Right renal pelvis (tissue), 4 donors: ENCODE results near the gene STX16. TPM values are rescaled to one million over a fixed set of nuclear protein-coding genes. Genes with fewer than 3 reads are reported as not detected.
A peak's percentile ranks its signal among the peaks of the same experiment; 100 is the strongest.

ENCODE experiments used
- DNase-seq, 4 donors: peaks; one replicate each; pipeline ENCODE4 v3.0.0-alpha.2; 2013; ENCODE audit warnings: low read depth in 4 of 4, low spot score in 3 of 4, missing footprints in 1 of 4
- polyA plus RNA-seq, 4 donors: library from polyadenylated mRNA; unstranded; fragments of 120-200 nt; gene quantifications; one replicate each; pipeline ENCODE4 v1.2.1, GENCODE V29; 2013; ENCODE audit not compliant: insufficient read length in 4 of 4

STX16 gene
- polyA plus RNA-seq, 4 donors, result 49.7 to 66.0 (median 54.6) TPM

DNA sequence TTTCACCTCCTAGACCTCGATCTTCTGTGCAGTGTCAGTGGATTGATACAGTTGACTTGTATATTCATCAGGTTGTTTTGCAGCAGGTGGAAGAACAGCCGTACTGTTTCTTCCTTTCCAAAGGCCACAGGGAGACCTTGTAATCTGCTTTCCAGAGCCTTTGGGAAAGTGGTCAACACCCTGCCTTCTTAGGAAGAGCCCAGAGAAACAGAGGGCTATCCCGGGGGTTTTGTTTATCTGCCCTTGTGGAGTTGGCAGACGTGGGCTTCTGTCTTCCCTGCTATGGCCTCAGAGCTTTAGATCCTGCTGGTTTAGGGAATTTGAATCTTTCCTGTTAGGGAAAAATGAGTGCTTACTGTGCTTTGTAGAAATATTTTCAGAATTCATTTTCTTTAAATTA is 19.6 kb downstream of the STX16 start:
- no peak for DNase-seq

- DNase-seq, result no peak
These were observed 22.0 kb downstream of the STX16 start for GRCh38 chr20:58673119-58673518.

DNA sequence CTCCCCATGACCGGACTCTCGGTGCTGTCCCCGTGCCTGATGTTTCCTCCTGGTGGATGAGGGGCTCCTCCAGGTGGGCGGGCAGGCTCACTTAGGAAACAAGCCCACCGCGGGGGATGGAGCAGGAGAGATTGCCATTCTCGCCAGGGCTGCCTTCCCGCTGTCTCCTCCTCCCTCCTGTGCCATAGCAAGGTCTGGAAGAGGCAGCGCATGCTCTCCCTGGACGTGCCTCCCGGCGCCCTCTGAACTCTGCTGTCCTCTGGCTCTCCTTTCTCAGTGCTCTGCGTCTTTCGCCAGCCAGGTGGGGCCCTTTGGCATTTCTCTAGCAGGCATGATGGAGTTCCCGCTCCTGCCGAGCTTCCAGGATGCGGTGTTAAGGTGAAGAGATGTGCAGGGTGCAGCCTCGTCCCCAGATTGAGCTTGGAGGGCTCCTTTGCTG is 24.1 kb downstream of the STX16 start:
- no peak for DNase-seq

DNA sequence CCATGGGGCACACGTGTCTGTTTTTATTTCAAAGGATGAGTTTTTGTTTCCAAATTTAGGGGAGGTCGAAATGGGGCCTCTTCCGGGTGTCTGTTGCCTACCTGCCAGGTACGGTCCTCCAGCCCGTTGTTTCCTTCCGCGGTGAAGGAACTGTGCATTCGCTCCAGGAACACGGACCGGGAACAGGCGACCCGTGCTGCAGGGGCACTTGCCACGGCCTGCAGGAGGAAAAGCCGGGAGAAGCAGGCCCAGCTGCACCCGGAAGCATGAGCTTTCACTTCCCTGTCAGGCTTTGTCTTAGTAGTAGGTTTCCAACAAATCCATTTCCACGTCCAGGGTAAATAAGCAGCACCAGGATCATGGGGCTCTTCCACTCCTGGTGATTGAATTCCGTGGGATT is 24.6 kb downstream of the STX16 start:
- no peak for DNase-seq

- no peak for DNase-seq
These were observed 25.1 kb downstream of the STX16 start for GRCh38 chr20:58676161-58676560.

GRCh38 chr20:58677079-58677604 is 26.1 kb downstream of the STX16 start:
- DNase-seq, result no peak

DNA sequence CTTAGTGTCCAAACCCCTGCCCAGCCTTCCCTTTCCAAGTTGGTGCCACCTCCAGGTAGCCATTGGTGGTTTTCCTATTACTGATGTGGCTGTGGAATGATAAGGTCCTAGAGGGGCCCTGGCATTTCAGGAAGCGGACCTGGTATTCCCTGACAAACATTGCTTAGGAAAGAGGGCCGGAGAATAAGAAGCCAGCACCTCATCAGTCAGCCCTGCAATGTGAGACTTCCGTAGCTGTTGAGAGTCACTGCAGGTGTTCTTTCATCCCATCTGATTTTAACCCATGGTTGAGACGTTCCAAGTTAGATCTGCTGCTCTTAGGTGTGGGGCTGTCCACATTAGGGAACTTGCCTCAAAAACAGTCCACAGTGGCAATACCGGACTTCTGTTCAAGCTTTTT is 26.7 kb downstream of the STX16 start:
- DNase-seq, result no peak

- DNase-seq, result no peak
These were observed 27.7 kb downstream of the STX16 start for GRCh38 chr20:58678806-58679205.

GRCh38 chr20:58682656-58683531 is 31.8 kb downstream of the STX16 start:
- DNase-seq, result no peak

DNA sequence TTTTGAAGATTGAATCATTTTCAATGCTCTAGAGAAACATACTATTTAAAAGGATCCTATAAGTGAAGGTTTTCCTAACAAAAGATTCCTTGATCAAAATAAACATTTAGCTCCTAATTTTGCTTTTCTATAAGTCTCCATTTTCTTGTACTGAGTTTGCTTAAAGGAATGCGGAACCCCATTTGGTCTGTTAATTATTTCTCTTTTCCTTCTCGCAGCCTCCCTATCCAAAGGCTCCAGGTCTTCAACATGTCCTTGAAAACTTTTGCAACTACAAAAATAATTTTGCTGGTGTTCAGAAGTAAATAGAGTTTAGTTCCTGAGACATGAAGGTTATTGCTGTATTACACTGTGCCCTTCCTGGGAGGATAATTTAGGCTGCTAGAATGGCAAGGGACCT is 33.2 kb downstream of the STX16 start:
- no peak for DNase-seq

GRCh38 chr20:58685988-58686387 is 34.9 kb downstream of the STX16 start:
- DNase-seq, result no peak

- no peak for DNase-seq
These were observed 37.3 kb downstream of the STX16 start for GRCh38 chr20:58688414-58688813.

DNA sequence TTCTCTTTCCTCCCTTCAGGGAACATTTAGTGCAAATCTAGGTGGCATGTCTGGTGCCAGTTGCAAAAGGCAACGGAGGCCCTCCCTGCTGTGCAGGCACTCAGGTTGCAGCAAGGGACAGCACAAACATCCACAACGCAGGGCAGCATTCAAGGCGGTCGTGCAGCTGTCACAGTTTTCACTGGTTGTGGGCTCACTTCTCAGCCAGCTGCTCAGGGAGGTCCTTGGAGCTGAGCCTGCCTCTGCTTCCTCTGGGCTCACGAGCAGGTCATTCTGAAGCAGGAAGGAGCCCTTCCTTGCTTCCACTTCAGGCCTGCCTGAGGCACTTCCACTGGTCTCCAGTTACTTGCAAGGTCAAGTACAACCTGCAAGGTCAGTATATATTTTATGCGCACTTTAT is 37.8 kb downstream of the STX16 start:
- no peak for DNase-seq

- DNase-seq, result no peak
These were observed 39.5 kb downstream of the STX16 start for GRCh38 chr20:58690396-58691135.

GRCh38 chr20:58691773-58692578 is 40.9 kb downstream of the STX16 start:
- no peak for DNase-seq

- DNase-seq, result peak in 1 of 4 donors; percentile 49
These were observed 41.6 kb downstream of the STX16 start, which contains the start of gene NPEPL1 for GRCh38 chr20:58692579-58693225. TSS of gene NPEPL1 (plus strand) at chr20:58692800. CDS start at chr20:58692901, 101 bp downstream.

DNA sequence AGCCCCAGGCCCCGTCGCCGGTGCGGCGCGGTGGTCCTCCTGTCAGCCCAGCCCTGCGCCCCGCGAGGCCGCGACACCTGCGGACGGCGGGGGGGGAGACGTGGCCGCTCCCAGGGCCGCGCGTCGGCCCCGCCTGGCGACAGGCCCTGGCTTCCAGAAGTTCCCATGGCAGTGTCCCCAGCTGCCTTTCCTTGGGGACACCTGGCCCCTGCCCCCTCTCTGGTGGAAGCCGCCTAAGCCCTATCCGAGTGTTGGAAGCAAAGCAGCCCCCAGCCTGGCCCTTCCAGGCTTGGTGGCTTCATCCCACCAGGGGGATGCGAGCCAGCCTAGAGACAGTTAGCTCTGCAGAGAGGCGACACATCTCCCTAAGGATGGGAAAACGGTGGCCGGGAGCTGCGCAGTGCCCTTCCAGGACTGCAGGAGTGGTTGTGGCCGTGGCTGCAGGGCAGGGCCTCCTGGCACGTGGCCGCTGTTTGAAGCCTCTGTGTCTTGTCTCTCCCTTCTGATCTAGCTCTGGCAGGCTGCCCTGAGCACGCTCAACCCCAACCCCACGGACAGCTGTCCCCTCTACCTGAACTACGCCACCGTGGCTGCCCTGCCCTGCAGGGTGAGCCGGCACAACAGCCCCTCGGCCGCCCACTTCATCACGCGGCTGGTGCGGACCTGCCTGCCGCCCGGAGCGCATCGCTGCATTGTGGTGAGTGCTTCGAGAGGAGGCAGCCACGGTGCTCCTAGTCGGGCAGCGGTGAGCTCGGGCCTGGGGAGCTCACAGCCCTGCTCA is 42.3 kb downstream of the STX16 start:
- DNase-seq, result no peak

- DNase-seq, result no peak
These were observed 43.4 kb downstream of the STX16 start for GRCh38 chr20:58694241-58695083.
